Adrenal gland (tissue), 5 donors: ENCODE measurements around the gene PLAC8L1.

Experiments
- POLR2A ChIP-seq, 2 donors: fragments of 450-650 bp; IDR thresholded peaks; one replicate each; pipeline ENCODE4 v1.6.1; 2017; ENCODE audit warnings: antibody characterized with exemption in 2 of 2, mild to moderate bottlenecking in 2 of 2, moderate library complexity in 1 of 2
- TF ChIP-seq, protein P1 (sequence below), 6 experiments: fragments of 450-650 bp in 4 of 6; fragments of 200-600 bp in 2 of 6; sonication (generic) in 1 of 6; IDR thresholded peaks; 1 replicate in 5 of 6; 2 replicates in 1 of 6; pipeline versions ENCODE4 v1.5.1 to v1.8.0; 2016 to 2021; ENCODE audit warnings: antibody characterized with exemption in 6 of 6, mild to moderate bottlenecking in 2 of 6, moderate library complexity in 1 of 6
- donor health status: DM: no; HTN: no; CAD: no.

DNA sequence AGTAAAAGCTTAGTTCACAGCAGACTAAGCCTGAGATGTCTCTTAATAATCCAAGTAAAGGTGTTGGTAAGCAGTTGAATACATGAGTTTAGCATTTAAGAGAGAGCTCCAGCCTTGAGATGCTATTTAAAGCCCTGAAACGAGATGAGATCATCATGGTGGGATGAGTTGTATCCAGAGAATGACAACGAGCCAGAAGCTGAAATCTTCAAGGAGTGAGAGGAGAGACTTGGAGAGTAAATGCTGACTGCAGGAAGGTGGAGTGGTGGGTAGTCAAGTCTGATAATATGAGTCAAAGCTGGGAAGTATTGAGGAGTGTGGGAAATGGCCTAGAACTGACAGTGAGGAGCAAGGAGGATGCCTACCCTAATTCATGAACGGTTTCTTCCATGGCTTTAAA, 53.7 kb downstream of the PLAC8L1 start:
- TF ChIP-seq POLR2A (IDR thresholded peaks at IDR 0.05) = no peak
- TF ChIP-seq, protein P1, sequence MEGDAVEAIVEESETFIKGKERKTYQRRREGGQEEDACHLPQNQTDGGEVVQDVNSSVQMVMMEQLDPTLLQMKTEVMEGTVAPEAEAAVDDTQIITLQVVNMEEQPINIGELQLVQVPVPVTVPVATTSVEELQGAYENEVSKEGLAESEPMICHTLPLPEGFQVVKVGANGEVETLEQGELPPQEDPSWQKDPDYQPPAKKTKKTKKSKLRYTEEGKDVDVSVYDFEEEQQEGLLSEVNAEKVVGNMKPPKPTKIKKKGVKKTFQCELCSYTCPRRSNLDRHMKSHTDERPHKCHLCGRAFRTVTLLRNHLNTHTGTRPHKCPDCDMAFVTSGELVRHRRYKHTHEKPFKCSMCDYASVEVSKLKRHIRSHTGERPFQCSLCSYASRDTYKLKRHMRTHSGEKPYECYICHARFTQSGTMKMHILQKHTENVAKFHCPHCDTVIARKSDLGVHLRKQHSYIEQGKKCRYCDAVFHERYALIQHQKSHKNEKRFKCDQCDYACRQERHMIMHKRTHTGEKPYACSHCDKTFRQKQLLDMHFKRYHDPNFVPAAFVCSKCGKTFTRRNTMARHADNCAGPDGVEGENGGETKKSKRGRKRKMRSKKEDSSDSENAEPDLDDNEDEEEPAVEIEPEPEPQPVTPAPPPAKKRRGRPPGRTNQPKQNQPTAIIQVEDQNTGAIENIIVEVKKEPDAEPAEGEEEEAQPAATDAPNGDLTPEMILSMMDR (IDR thresholded peaks at IDR 0.05) = no peak
